Muscle of arm (tissue), 12 donors: ENCODE measurements around the gene KCNIP2. TPM values are rescaled to one million over a fixed set of nuclear protein-coding genes. Genes with fewer than 3 reads are reported as not detected.

Experiments used
- DNase-seq: peaks from one replicate; pipeline ENCODE4 v3.0.0-alpha.2; 2013
- polyA plus RNA-seq, 12 donors: library from polyadenylated mRNA; unstranded; fragments of 120-200 nt; gene quantifications; one replicate each; pipeline ENCODE4 v1.2.1, GENCODE V29; 2013; ENCODE audit not compliant: insufficient read length in 12 of 12

KCNIP2 gene
- polyA plus RNA-seq, 12 donors, result 2.1 to 13.1 (median 4.4) TPM; not detected in 1

- no peak for DNase-seq
Measured at GRCh38 chr10:101783736-101784118, 59.9 kb downstream of the KCNIP2 start.

GRCh38 chr10:101782811-101783735, 60.5 kb downstream of the KCNIP2 start, which contains the start of gene NPM3:
Gene NPM3, minus strand, starts transcription at chr10:101783446. Its CDS starts 56 bp downstream, at chr10:101783390.
- peak; percentile 85 for DNase-seq

GRCh38 chr10:101781984-101782810, 61.4 kb downstream of the KCNIP2 start:
- no peak for DNase-seq

- DNase-seq, result no peak
Measured at GRCh38 chr10:101781655-101781983, 62.0 kb downstream of the KCNIP2 start.

GRCh38 chr10:101780818-101781654, 62.6 kb downstream of the KCNIP2 start:
- DNase-seq, result peak; percentile 51

- no peak for DNase-seq
Measured at GRCh38 chr10:101780187-101780817, 63.3 kb downstream of the KCNIP2 start.

GRCh38 chr10:101779544-101780186, 63.9 kb downstream of the KCNIP2 start:
- DNase-seq, result peak; percentile 54

GRCh38 chr10:101778781-101779543, 64.6 kb downstream of the KCNIP2 start:
- DNase-seq, result peak; percentile 21

GRCh38 chr10:101778151-101778780, 65.3 kb downstream of the KCNIP2 start:
- DNase-seq, result no peak

- DNase-seq, result no peak
Measured at GRCh38 chr10:101777619-101778145, 65.9 kb downstream of the KCNIP2 start.

GRCh38 chr10:101776161-101776817, 67.3 kb downstream of the KCNIP2 start:
- no peak for DNase-seq

Other genes with a start within 250 kb of the KCNIP2 start
- 10 to 100 TPM in 11 of 12 donors, not detected in 1; 25.0 to 55.3 (median 49.9) TPM for gene FBXW4, start 148.6 kb downstream of the KCNIP2 start, polyA plus RNA-seq
- gene FGF8, start 67.7 kb downstream of the KCNIP2 start, polyA plus RNA-seq, result under 1 TPM in 8 of 12 donors, not detected in 4; 0.21 to 0.60 (median 0.31) TPM
- 10 to 100 TPM in 11 of 12 donors, not detected in 1; 36.7 to 67.5 (median 53.2) TPM for gene NPM3, start 60.4 kb downstream of the KCNIP2 start, polyA plus RNA-seq
- gene OGA, start 25.4 kb downstream of the KCNIP2 start, polyA plus RNA-seq, result 100 to 1,000 TPM in 6 of 12 donors, 10 to 100 TPM in 5, not detected in 1; 77.8 to 174 (median 103) TPM
- 10 to 100 TPM in 10 of 12 donors, 1 to 10 TPM in 1, not detected in 1; 8.9 to 17.3 (median 14.3) TPM for gene ARMH3, start 212.4 kb upstream of the KCNIP2 start, polyA plus RNA-seq
- 10 to 100 TPM in 2 of 12 donors, 1 to 10 TPM in 9, not detected in 1; 5.8 to 14.5 (median 7.9) TPM for gene HPS6, start 221.5 kb upstream of the KCNIP2 start, polyA plus RNA-seq